HG03442 (cell line): Measurements from ENCODE around the gene GLUD1.
"Not testable (repeated sequence)": the region's sequence is repeated elsewhere in the genome, so short reads cannot be mapped to it uniquely, and the experiment has no call there.

Source experiments
- ATAC-seq: cut with Tn5 transposase; IDR thresholded peaks from one replicate; pipeline ENCODE4 v1.9.1; 2021; ENCODE audit warnings: mild to moderate bottlenecking, moderate library complexity; ENCODE audit not compliant: unreplicated experiment

The GLUD1 gene

DNA sequence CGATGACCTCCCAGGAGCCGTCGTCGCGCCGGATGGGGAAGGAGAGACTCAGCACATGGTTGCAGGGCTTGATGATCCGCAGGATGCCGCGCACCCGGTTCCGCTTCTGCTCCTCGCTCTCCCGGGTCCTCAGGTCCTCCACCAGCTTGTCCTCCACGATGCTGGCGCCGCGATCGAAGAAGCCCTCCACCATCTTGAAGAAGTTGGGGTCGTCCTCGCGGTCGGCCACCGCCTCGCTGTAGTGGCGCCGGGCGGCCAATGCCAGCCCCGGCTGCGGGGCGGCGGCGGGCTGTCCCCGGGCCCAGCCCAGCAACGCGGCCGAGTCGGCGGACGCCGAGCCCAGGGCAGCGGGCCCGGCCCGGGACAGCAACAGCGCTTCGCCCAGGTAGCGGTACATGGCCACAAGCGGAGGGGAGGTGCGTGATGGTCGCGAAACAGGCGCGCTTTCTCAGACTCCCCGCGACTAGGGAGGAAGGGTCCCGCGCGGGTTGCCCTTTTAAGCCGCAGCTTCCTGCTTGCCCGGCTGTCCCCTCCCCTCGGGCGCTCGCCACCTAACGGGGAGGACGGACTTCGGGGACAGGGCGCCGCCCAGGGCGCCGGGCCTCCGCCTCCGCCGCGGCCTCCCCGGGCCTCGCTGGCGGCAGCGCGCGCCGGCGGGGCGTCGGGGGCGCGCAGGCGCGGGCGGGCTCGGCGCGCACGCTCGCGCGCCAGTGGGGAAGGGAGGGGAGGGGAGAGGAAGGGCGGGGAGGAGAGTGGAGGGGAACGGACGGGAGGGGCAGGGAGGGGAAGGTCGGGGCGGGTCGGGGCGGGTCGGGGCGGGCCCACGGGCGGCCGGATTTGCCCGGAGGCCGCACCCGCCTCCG lies at the start of gene GLUD1, which contains the start of gene SHLD2:
Gene GLUD1 (minus strand): TSS at position 471 of the 863 bp plus-strand sequence. CDS start 74 bp downstream, at position 397.
Gene SHLD2 (plus strand): TSS at position 834 of the 863 bp plus-strand sequence. CDS start 56,149 bp downstream, outside the sequence.
- peak; percentile 67 for ATAC-seq

DNA sequence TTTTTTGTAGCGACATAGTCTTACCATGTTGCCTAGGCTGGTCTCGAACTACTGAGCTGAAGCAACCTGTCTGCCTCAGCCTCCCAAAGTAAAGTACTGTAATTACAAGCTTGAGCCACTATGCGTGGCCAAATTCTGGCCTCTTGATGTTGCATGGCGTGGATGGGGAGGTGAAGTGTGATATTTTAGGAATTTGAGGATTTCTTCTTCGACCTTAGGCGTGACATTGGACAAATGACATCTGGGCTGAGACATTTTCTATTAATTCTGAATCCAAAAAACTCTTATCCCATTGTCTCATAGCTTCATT lies 48.4 kb upstream of the GLUD1 start:
- not testable (repeated sequence) for ATAC-seq

DNA sequence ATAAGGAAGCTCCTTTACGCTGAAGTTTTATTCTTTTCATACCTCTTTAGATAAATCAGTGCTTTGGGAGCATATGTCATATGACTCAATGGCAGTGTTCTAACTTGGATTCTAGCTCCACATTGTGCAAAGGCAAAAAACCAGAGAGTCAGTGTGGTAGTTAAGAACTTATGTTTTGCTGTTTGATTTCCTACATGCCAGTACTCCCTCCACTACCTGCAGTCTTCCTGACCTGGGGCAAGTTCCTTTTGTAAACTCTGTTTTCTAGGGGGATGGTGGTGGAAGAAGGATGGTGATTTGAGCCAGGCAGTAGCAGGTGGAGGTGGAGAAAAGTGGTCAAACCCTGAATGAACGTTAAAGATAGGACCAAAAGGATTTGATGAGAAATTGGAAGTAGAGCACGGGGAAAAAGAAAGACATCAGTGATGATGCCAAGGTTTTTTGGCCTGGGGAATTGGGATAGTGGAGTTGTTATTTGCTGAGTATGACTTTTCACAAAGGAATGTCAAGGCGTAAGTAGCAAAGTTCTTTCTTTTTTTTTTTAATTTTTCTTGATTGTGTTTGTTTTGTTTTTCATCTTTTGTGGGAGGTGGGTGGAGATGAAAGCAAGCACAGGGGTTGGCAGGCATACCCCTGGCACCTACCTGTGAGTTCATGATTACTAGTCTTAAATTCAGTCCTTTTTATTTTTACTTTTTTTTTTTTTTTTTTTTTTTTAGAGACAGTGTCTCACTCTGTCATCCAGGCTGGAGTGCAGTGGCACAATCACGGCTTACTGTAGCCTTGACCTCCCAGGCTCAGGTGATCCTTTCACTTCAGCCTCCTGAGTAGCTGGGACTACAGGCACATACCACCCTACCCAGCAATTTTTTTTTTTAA lies 47.8 kb upstream of the GLUD1 start:
- not testable (repeated sequence) for ATAC-seq

DNA sequence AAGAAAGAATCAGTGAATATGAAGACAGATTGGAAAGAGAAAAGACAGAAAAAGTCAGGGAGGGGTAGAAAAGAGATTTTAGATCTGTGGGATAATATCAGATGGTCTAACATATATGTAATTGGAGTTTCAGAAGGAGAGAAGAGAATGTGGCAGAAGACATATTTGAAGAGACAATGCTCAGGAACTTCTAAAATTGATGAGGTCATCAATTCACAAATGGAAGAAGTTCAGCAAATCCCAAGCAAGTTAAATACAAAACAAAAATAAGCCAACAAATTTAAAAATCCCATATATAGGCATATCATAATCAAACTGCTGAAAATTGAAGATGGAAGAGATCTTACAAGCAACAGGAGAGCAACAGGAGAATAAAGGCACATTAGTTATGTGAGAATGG lies 42.8 kb upstream of the GLUD1 start:
- not testable (repeated sequence) for ATAC-seq

DNA sequence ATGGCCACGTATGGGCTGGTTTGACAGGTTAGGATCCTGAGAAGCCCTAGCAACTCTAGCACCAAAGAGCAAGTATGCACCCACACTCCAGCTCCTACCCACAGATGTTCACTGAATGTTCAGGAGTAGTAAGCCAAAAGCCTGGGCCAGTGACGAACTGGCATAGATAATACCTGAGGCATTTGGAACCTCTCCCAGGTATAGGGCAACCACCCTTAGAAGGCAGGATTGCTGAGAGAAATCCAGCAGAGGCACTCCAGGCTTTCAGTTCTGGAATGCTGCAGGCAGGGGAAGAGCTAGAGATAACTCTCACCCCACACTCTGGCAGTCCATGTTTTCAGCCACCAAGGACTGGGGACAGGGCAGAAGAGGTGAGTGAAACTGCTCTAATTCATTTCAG lies 39.8 kb upstream of the GLUD1 start:
- ATAC-seq: not testable (repeated sequence)

DNA sequence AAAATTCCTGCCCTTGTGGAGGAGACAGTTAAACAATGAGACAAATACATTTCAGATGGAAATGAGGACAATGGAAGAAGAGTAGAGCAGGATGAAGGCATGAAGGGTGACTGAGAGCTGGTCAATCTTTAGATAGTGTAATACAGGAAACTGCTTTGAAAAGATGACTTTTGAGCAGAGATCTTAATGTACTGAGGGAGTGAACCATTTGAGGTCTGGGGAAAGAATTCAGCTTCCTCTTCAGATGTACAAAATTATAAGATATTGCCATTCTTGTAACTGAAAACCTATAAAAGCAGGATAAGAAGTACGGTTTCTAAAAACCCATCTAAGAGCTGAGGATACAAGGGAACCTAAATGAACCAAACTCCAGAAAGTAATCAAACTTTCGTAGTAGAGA lies 39.3 kb upstream of the GLUD1 start:
- ATAC-seq: not testable (repeated sequence)

DNA sequence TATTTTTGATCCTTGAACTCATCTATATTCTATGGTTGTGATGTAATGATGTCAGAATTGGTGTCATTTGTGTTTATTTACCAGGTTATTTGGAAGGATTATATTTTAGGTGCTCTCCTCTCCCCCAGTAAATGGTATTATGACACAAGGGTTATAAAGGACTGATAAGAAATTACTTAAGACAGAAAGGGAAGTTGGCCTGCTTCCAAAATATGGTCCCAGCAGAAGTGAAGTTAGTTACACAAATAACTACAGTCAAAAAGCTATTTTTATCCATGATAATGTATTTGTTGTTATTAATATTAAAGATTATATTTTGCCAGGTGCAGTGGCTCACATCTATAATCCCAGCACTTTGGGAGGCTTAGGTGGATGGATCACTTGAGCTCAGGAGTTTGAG lies 37.5 kb upstream of the GLUD1 start:
- not testable (repeated sequence) for ATAC-seq

DNA sequence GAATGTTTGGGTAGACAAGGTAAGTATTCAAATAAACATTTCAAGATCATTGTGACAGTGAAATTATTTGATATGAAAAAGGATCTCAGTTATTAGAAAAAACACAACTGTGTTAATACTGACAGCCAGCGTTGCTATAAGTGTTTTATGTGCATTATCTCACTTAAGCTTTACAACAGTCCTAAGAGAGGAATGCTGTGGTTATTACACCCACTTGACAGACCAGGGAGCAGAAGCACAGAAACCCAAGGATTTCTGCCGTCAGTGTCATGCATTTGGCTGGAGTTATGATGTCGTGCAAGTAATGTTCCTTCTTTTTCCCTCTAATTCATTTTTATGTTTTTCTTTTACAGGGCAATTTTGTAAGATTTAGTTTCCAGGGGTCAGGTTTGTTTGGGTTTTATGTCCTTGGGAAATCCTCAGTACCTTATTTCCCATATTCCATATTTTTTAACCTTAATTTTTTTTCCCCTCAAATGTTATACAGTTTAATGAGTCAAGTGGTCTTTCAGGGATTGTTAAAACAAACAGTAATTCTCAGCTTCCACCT lies 33.0 kb upstream of the GLUD1 start:
- ATAC-seq: not testable (repeated sequence)

DNA sequence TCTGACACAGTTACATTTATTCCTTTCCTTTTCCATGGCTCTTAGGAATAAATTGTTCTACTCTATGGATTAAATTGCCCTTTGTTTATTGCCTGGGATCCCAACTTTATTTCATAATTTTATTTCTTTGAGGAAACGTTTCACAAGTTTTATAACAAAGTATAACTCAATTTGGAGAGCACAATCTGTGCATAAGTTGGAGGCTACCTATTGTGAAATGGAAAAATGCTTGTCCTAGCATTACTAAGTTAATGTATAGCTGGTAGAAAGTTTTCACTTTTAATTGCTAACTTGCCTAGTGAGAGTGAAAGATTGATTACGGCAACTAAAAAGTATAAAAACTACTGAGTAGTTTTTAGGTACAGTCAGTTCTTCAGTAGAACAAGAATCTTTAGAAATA lies 32.4 kb upstream of the GLUD1 start:
- not testable (repeated sequence) for ATAC-seq

DNA sequence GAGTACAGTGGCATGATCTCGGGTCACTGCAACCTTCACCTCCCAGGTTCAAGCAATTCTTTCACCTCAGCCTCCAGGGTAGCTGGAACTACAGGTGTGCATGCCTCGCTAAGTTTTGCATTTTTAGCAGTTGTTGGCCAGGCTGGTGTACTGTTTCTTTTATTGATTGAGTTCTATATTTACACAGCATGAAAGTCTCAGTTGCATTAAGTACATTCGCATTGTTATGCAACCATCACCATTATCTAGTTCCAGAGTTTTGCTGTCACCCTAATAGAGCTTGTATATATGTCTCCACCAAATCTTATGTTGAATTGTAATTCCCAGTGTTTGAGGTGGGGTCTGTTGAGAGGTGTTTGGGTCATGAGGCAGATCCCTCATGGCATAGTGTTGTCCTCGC lies 28.7 kb upstream of the GLUD1 start:
- not testable (repeated sequence) for ATAC-seq

DNA sequence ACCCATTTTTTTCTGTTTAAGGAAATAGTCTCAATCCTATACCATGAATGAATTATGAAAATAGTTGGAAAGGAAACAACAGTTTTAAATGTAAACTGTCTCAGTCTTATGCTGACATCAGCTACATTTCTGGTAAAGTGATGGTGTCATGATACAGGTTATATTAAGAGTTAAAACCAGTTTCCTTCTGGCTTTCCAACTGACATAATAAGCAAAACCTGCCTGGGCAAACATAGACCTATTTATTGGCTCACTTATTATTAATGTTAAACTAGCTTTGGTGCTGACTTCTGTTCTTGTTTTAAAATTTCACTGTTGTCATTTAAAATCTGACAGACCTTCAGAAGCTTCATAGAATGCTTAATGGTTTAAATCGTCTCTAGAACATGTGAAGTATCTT lies 24.4 kb upstream of the GLUD1 start:
- ATAC-seq: not testable (repeated sequence)

DNA sequence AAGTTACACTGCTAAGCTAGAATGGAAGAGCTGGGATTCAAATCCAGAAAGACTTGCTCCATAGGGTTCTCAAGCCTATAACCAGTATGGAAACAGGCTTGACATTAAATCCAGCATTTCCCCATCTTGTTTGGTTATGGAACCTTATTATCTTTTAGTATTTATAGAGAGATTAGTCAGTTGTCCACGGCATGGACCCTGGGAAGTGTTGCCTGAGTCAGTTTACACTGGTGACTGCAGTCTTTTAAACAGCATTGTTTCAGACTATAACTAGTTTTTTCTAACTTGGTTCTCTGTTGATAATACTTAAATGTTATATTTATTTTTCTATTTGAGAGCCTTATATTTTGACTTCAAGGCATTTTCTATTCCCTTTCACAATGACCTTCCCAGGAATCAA lies 23.5 kb upstream of the GLUD1 start:
- not testable (repeated sequence) for ATAC-seq

DNA sequence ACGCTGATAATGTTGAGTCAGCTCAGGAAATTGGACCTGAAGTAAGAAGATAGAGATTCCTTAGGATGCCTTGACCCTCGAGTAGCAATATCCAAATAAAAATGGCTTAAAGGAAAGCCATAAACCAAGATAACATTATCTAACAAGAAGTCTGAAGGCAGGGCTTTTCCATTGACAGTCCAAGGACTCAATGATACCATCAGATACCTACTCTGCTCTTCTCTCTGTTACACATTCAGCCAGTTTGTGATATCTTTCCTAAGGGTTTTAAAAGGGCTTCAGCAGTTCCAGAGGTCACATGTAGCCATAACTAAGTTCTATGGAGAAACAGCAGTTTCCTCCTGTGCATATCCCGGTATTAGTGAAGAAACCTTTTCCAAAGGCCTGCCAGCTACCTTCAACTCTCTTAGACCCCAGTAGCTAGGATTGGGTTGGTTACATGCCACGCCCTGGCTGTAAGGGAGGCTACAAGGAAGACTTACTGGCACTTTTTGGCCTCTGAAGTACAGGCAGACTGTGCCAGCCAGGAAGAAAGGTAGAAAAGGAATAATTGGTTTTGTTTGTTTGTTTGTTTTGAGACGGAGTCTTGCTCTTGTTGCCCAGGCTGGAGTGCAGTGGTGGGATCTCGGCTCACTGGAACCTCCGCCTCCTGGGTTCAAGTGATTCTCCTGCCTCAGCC lies 10.9 kb upstream of the GLUD1 start:
- no peak for ATAC-seq

DNA sequence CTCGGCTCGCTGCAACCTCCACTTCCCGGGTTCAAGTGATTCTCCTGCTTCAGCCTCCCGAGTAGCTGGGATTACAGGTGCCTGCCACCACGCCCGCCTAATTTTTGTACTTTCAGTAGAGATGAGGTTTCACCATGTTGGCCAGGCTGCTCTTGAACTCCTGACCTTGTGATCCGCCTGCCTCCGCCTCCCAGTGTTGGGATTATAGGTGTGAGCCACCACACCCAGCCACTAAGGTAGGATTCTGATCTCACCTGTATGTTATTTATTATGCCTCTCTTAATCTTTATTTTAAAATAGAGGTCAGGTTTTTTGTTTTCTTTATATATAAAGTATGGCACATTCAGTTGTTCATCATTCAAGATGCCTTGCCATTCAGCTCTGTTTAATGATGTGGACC lies 10.1 kb upstream of the GLUD1 start:
- ATAC-seq: not testable (repeated sequence)

DNA sequence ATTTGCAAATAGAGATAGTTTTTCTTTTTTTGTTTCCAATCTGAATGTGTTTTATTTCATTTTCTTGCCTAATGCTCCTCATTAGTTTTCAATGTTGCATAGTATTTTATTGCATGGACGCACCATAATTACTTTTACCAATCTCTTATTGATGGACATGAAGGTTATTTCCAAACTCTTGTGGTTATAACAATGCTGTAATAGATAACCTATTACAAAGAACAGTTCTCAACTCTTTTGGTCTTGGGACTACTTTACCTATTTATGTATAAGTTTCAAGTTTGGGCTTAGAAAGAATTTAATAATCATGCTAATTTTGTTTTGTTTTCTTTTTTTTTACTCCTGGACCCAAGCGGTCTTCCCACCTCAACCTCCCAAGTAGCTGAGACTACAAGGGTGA lies 7.4 kb upstream of the GLUD1 start:
- no peak for ATAC-seq

DNA sequence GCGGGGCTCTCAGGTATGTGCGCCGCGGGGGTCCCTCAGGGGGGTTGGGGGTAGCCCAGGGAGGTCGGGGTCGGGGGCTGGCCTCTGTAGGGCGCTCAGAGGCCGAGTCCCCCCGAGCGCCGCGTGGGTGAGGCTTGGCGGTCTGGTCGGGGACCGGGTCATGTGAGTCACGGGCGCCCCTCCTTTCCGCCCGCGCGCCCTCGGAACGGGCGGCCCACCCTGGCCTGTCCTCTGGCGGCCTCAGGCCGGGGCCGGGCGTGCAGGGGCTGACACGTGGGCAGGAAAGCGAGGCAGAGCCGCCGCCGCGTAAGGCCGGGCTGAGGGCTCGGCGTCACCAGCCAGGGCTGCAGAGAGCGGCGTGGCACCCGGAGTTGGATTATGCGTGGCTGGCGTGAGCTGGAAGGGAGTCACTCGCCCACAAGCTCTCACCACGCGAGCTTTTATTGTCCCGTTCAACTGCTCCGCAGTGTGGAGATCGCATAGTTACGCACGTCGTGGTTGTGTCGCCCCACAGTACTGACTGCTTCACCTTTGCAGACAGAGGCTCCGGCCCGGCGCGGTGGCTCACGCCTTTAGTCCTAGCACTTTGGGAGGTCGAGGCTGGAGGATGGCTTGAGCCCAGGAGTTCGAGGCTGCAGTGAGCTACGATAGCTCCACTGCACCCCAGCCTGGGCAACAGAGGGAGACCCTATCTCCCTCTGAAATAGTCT lies 748 bp upstream of the GLUD1 start:
- ATAC-seq: peak; percentile 60

DNA sequence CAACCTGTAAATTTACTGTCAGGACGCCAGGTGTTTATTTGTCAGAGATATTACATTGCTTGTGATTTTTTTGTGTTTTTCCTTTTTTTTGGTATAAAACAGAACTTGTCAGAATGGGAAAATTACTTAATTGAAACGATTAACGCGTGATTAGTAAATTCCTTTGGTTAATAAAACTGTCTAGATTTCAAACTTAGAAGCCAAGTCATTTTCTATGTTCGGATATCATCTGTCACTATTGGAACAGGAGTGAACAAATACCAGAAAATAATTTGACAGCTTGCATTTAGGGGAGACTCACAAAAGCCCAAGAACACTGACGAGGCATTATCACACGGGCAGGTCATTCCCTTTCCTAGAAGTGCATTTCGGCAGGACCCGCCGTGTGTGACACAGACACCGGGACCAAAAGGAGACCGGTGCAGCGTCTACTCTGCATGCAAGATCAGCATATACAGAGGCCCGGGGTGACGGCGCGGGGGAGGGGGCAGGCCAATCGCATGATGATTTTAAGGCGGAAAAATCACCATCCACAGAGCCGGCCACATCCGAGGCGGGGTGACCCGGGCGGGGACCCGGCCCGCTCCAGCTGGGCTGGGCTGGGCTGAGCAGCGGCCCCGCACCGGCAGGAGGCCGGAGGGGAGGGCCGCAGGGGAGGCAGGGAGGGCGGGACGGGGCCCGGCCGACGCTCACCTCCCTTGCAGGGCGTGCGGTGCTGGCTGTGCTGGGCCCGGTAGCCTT lies 841 bp downstream of the GLUD1 start:
- peak; percentile 20 for ATAC-seq

DNA sequence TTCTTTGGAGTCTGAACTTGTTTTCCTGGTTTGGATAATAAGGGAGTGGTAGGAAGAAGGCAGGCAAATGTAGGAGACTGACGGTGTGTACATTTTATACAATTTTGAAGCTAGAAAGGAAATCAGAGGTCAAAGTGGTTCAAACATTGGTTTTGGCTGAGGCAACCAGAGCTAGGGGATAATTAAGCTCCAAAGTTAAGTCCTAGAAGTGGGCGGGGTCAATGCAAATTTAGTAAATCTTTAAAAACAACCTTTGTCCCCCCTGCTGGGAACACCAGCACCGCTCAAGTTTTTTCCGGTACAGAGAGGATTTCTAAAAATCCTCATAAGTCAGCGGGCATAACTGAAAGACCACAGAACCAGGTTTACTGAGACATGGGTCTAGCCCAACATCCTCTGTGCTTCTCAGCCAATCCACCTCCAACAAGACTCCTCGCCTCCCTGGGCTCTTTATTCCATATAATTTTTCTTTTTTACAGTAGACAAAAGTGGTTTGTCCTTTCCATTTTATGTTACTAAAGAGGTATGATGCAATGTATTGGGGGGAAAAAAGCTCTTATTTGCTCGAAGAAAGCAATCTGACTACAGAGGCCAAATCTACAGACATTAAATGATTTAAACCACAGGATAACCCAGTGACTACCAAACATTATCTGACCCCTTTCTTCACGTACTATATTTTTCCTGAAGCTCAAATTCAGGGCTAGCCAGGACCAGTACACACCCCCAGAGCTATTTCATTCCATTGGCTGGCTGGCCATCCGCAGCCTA lies 1.6 kb downstream of the GLUD1 start:
- ATAC-seq: no peak

DNA sequence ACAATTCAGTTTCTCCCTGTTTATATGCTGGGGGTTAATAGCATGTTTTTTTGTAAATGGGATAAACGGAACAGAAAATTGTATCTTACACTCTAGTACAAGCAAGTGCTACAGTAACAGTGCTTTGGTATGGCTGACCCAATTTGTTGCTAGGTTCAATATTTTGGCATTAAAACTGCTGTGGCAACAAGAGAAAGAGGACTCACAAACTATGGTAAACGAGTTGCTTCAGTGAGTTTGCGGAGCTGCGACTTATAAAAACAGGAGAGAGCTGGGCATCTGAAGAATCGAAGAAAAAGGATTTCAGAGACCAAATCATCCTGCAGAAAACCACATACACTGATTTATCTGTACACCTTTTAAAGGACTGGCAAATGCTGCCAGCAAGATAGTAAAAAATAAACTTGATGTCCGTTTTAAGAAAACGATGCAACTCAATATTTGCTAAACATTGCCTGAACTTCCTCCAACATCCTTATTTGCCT lies 2.2 kb downstream of the GLUD1 start:
- no peak for ATAC-seq
